Epithelial cell of esophagus (primary cell): ENCODE results near the gene TUBB1.
"Not testable (repeated sequence)": the region's sequence is repeated elsewhere in the genome, so short reads cannot be mapped to it uniquely, and the experiment has no call there.

Experiments used
- DNase-seq: peaks from one replicate; pipeline ENCODE4 v3.0.0; 2010; ENCODE audit warnings: low read depth
- H3K4me3 ChIP-seq: 2 replicates; pipeline ENCODE4 v1.5.1; 2011; ENCODE audit warnings: mild to moderate bottlenecking, low read length, control low read depth
- TF ChIP-seq, protein P1 (sequence below): IDR thresholded peaks from 2 replicates; pipeline ENCODE4 v1.5.1; 2011; ENCODE audit warnings: low read depth, mild to moderate bottlenecking, low read length, control low read depth, inconsistent platforms; ENCODE audit not compliant: insufficient read depth; ENCODE audit errors: missing control alignments

The TUBB1 gene

GRCh38 chr20:59006864-59007664 lies 12.2 kb upstream of the TUBB1 start, which contains the start of gene CTSZ:
CTSZ (minus strand) TSS chr20:59007254; CDS start chr20:59007128, 126 bp downstream.
- TF ChIP-seq, protein P1, sequence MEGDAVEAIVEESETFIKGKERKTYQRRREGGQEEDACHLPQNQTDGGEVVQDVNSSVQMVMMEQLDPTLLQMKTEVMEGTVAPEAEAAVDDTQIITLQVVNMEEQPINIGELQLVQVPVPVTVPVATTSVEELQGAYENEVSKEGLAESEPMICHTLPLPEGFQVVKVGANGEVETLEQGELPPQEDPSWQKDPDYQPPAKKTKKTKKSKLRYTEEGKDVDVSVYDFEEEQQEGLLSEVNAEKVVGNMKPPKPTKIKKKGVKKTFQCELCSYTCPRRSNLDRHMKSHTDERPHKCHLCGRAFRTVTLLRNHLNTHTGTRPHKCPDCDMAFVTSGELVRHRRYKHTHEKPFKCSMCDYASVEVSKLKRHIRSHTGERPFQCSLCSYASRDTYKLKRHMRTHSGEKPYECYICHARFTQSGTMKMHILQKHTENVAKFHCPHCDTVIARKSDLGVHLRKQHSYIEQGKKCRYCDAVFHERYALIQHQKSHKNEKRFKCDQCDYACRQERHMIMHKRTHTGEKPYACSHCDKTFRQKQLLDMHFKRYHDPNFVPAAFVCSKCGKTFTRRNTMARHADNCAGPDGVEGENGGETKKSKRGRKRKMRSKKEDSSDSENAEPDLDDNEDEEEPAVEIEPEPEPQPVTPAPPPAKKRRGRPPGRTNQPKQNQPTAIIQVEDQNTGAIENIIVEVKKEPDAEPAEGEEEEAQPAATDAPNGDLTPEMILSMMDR = no peak
- H3K4me3 ChIP-seq = peak within 1 kb of the TSS; percentile 53
- DNase-seq = peak; percentile 39

DNA sequence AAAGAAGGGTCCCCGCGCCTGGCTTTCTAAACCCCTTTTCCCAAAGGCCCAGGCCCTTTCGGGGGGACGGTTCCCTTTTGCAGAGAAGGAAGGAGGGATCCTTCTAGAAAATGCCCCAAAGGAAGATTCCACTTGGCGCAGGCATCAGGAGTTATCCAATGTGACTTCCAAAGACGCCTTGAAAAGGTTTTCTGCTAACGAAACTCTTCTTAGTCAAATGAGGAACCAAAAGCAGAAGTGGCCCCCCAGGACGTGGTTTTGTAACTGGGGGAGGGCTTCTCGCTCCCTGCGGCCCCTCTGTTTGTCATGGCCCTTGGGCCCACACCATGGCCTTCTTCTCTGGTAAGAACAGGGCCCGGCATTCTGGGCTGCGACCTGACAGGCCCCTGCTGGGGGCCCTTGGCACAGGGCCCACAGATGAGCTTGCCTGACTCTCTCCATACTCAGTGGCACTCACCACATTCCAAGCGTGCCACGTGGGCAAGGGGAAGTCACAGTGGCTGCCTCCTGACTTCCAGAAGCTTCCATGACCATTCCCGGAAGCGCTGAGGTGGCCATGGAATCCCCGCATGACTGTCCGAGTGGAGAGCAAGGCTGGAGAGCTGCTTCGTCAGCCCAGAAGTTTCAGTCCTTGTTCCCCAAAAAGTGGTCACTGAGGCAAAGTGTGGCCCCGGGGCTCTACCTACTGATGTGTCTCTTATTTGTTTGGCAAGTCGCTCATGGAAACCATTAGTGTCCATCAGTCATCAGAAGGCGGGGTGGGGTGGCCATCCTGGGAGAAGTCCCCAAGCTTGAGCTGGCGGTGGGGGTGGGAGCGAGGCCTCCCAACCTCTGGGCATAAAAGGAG lies 11.3 kb upstream of the TUBB1 start:
- TF ChIP-seq, protein P1 = no peak
- H3K4me3 ChIP-seq = no peak overlapping the region
- DNase-seq = no peak

DNA sequence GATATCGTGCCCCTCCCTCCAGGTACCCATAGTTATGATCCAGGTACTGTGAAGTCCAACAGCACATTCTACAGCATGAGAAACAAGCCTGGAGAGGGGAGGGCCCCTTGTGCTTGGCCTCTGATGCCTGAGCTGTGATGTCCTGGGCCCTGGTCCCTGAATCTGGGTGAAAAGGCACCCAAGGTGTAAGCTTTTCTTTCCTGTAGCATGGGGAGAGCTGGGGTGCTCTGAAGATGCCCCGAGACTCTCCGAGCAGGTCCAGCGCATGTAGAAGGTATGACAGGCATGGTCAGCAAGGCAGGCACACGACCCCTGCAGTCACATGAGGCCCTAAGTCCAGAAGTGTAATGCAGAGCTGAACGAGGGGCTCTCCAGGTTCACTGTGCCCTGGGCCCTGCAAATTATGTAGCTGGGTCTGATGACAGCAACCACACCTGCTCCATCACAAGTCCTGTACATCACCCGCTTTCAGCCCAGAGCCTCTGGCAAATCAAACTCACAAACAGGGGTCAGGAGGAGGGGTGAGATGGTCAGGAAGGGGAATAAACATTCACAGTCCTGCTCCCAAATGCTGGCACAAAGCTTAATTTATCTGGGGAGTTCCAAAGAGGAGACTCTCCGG lies 10.4 kb upstream of the TUBB1 start:
- DNase-seq = no peak
- TF ChIP-seq, protein P1 = no peak
- no peak overlapping the region for H3K4me3 ChIP-seq

- no peak overlapping the region for H3K4me3 ChIP-seq
- TF ChIP-seq, protein P1 = peak; percentile 3
- DNase-seq = peak; percentile 59
These were observed 8.8 kb upstream of the TUBB1 start for GRCh38 chr20:59010321-59010994.

- TF ChIP-seq, protein P1 = peak; percentile 5
- DNase-seq = peak; percentile 78
- H3K4me3 ChIP-seq = no peak overlapping the region
These were observed 8.0 kb upstream of the TUBB1 start for GRCh38 chr20:59010995-59011873.

- DNase-seq, H3K4me3 ChIP-seq: not testable (repeated sequence)
These were observed 7.4 kb upstream of the TUBB1 start for GRCh38 chr20:59011874-59012157.
